Activated CD4-positive, CD25-positive, alpha-beta regulatory T cell treated with anti-CD3 and anti-CD28 coated beads, Interleukin-2, amount 50 U/mL, for 72 hours (primary cell): ENCODE measurements around the gene PRKRIP1.
"Not testable (repeated sequence)": the region's sequence is repeated elsewhere in the genome, so short reads cannot be mapped to it uniquely, and the experiment has no call there.

Experiments used
- DNase-seq: peaks from one replicate; pipeline ENCODE4 v3.0.0; 2021

Gene PRKRIP1

DNA sequence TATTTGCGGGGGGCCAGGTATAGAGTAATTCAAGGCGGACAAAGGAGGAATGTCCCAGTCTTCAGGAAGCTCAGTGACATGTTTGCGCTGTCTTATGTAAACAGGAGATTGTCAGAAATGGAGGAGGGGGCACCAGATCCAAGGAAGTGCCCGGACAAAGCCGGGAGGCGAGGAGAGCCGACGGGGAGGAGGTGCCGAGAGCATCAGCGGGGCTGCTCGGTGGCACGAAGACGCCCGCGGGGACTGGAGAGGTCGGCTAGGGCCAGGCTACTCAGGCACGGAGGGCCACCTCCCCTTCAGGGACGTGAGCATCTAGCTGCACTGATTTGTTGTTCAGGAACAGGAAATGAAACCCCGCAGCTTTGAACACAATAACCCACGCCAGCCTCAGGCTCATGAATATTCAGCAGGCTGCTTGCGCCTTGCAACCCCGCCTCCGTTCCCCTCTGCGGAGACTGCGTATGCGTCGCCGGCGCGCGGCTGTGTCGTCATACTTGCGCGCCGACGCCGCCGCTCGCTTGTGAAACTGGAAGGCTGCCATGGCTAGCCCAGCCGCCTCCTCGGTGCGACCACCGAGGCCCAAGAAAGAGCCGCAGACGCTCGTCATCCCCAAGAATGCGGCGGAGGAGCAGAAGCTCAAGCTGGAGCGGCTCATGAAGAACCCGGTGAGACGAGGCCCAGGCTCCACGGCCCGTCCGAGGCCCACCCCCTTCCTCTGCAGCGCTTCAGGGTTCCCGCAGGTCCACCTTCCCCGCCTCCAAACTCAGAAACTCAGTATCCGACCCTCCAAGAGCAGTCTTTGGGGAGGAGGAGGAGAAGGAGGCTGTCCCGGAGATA, at the start of gene PRKRIP1:
TSS of gene PRKRIP1 (plus strand) at position 491 of the 837 bp plus-strand sequence. CDS start at position 540, 49 bp downstream.
- DNase-seq, result peak; percentile 72

DNA sequence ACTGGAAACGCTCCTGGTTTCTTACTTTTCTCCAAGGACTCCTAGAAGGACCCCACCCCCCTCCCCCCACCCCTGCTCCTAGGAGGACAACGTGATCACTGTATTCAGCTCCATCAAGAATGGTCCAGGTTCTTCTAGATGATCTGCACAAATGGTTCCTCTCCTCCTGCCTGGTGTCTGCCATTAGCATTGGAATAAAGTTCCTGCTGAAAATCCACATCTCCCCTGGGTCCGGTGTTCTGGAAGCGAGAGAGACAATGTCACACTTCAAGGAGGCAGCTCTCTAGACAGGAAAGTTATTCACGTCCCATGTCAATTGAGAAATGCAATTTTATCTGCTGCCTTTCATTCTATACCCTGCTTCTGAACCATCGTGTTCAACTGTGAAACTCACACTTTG, 49.2 kb upstream of the PRKRIP1 start:
- DNase-seq, result not testable (repeated sequence)

DNA sequence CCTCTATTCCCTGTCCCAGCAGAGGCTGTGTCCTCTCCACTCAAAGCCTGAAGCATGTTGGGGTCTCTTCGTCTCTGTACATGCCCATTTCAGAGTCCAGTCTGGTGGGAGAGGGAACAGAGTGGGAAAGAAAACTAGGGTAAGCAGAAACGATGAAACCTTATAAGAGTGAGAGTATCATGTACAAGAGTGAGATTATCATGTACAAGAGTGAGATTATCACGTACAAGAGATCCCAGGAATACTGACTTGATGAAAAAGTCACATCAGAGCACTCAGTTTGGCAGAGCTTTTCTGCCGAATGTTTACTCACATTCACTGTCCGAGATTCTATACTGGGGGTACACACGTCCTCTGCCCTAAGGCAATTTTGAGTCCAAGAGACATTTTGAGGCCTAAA, 39.8 kb upstream of the PRKRIP1 start, which contains the start of gene SPDYE6:
TSS of gene SPDYE6 (minus strand) at position 101 of the 400 bp plus-strand sequence. CDS start 421 bp downstream, outside the sequence.
- not testable (repeated sequence) for DNase-seq

- DNase-seq, result peak; percentile 88
Observed at GRCh38 chr7:102363549-102364393, 32.4 kb upstream of the PRKRIP1 start.

DNA sequence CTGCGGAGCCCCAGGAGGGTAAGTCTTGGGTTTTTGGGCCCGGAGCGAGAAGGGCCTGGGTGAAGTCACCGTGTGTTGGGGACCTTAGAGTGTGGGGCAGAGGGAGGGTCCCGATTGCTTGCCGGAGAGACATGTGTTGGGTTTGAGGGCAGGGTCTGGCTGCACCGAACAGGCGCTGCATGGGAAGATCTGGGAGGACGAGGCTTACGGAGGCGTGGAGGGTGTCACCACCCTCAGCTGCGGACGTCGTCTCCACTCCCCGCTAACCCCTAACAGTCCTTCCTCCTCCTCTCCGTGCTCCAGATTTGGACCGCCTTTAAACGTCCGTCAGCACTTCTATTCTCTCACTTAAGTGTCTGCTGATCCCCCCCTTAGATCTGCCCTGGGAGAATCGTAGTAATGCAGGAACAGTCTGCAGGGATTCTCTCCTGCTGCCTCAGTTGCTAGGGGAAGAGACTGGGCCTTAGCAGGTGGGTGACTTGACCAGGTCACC, 31.7 kb upstream of the PRKRIP1 start:
- not testable (repeated sequence) for DNase-seq

- DNase-seq, result not testable (repeated sequence)
Observed at GRCh38 chr7:102365390-102365789, 30.8 kb upstream of the PRKRIP1 start.

- not testable (repeated sequence) for DNase-seq
Observed at GRCh38 chr7:102370038-102370437, 26.1 kb upstream of the PRKRIP1 start.

DNA sequence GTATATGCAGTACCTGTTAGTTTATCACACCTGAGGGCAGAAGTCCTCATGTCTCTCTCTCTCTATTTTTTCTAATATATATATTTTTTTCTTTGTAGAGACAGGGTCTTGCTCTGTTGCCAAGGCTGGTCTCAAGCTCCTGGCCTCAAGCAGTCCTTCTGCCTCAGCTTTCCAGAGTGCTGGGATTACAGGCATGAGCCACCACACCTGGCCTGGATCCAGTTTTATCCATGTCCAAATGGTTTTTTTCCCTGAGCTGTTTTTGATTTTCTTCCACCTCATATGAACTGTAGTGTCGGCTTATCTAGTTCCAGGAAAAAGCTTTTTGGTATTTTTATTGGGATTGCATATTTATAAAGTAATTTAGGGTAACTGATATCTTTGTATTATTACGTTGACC, 23.4 kb upstream of the PRKRIP1 start:
- not testable (repeated sequence) for DNase-seq

GRCh38 chr7:102376964-102377466, 19.1 kb upstream of the PRKRIP1 start:
- no peak for DNase-seq

GRCh38 chr7:102380837-102381236, 15.3 kb upstream of the PRKRIP1 start:
- not testable (repeated sequence) for DNase-seq

DNA sequence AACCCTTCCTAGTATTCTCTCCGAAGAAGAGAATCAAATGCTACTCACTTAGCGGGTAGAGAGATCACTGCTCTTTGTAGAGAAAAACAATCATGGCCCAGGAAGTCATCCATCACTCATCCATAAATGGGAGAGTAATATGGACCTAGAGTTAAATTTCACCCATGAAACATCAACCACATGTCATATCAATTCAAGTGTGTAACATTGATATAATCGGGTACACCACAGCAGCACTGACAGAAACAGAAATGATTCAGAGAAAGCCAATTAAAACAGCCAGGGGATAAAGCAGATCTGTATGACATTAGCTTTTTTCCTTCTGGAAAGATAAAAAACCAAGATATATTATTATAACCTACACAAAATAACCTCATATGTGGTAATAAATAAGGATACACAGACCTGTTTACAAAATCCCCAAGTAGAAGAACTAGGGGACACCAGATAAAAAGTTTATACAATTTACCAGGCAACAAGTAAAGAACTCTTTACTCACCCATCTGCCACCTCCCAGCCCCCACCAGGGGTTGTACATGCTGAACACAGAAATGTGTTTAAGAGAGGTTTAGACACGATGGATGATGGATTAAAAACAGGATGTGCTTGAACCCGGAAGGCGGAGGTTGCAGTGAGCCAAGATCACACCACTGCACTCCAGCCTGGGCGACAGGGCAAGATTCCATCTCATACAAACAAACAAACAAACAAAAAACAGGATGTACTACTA, 14.3 kb upstream of the PRKRIP1 start:
- DNase-seq, result not testable (repeated sequence)

- no peak for DNase-seq
Observed at GRCh38 chr7:102387064-102387463, 9.1 kb upstream of the PRKRIP1 start.

- no peak for DNase-seq
Observed at GRCh38 chr7:102389810-102390209, 6.4 kb upstream of the PRKRIP1 start.

DNA sequence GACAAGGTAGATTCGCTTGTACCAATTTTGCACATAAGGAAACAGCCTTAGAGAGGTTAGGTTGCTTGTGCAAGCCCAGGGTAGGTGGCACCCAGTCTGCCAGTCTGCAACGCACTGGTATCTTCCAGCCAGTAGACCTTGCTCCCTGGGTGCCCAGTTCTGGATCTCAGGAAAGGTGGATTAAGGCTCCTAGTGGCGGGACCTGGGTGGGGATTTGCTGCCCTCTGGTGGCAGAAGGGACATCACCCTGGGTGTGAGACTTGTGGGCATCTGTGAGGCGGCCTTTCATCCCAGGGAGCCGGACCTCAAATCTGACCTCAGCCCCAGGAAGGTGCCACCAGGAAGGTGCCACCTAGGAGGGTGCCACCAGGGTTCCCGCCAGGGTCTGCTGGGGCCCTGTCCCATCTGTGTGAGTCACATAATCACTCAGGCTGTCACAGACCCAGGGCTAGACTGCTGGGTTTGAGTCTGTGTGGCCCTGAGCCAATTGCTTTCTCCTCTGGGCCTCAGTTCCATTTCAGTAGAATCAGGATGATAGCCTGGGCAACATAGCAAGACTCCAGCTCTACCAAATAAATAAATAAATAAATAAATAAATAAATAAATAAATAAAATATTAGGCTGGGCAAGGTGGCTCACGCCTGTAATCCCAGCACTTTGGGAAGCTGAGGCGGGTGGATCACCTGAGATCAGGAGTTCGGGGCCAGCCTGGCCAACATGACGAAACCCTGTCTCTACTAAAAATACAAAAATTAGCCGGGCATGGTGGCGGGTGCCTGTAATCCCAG, 5.3 kb upstream of the PRKRIP1 start:
- peak; percentile 73 for DNase-seq

GRCh38 chr7:102392330-102392729, 3.8 kb upstream of the PRKRIP1 start:
- no peak for DNase-seq

GRCh38 chr7:102393467-102393866, 2.7 kb upstream of the PRKRIP1 start:
- DNase-seq, result no peak

DNA sequence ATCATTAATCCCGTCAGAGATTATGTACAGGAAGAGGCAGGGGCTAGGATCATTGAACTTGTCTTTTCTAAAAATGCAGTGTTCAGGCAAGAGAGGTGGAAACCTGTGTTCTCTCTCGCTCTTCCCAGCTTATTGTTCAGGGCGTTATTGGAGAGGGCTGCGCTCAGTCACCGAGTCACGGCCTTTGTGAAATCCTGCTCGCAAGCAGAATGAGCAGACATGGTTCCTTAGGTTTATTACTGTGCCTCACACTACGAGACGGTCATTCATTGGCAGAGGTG, 631 bp upstream of the PRKRIP1 start:
- DNase-seq, result no peak

DNA sequence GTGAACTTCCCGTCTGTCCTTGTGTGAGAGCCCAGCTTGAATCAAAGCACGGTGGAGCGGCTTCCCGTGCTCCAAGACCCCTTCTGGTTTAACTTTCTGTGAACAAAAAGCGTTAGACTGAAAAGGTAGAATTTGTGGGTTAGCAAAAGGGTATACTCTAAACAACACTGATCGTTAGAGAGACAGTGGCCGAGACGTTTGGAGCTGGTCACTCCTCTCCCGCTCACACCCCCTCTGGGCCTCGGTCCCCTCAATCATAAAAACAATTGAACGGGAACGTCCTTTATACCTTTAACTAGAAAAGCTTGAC, 502 bp downstream of the PRKRIP1 start:
- no peak for DNase-seq

- DNase-seq, result no peak
Observed at GRCh38 chr7:102398543-102398942, 2.4 kb downstream of the PRKRIP1 start.

- no peak for DNase-seq
Observed at GRCh38 chr7:102400360-102400759, 4.2 kb downstream of the PRKRIP1 start.

GRCh38 chr7:102403563-102403962, 7.4 kb downstream of the PRKRIP1 start:
- no peak for DNase-seq
